CD14-positive monocyte (primary cell): ENCODE measurements around the gene DCTD. TPM values are rescaled to one million over a fixed set of nuclear protein-coding genes. Genes with fewer than 3 reads are reported as not detected.

Experiments used
- DNase-seq, 3 donors: peaks; one replicate each; pipeline ENCODE4 v3.0.0-alpha.2; 2011 to 2022
- H2AFZ ChIP-seq: 2 replicates; pipeline ENCODE4 v1.6.0; 2012; ENCODE audit warnings: mild to moderate bottlenecking, low read depth, low read length, inconsistent platforms; ENCODE audit not compliant: insufficient read depth, poor library complexity, severe bottlenecking
- H3K27ac ChIP-seq, 2 donors: 1 replicate in 1 of 2; 2 replicates in 1 of 2; pipeline ENCODE4 v1.5.1; 2012 to 2013; ENCODE audit warnings: low read length in 2 of 2, control low read depth in 1 of 2, inconsistent platforms in 1 of 2, low read depth in 1 of 2, mild to moderate bottlenecking in 1 of 2
- H3K27me3 ChIP-seq, 2 donors: one replicate each; pipeline versions ENCODE4 v1.6.0 to v1.6.1; 2011 to 2013; ENCODE audit warnings: low read length in 2 of 2; ENCODE audit not compliant: control insufficient read depth in 2 of 2, insufficient read depth in 2 of 2
- H3K36me3 ChIP-seq, 2 donors: replicated peaks in 1 of 2; 1 replicate in 1 of 2; 2 replicates in 1 of 2; pipeline versions ENCODE4 v1.5.1 to v1.6.1; 2012 to 2013; ENCODE audit warnings: low read length in 2 of 2, control low read depth in 1 of 2, inconsistent platforms in 1 of 2, mild to moderate bottlenecking in 1 of 2; ENCODE audit not compliant: insufficient read depth in 2 of 2, control insufficient read depth in 1 of 2
- H3K4me1 ChIP-seq, 2 donors: 1 replicate in 1 of 2; 2 replicates in 1 of 2; pipeline versions ENCODE4 v1.5.1 to v1.6.1; 2012 to 2013; ENCODE audit warnings: low read length in 2 of 2, control low read depth in 1 of 2, inconsistent platforms in 1 of 2, mild to moderate bottlenecking in 1 of 2, moderate library complexity in 1 of 2; ENCODE audit not compliant: insufficient read depth in 2 of 2, control insufficient read depth in 1 of 2
- H3K4me2 ChIP-seq: replicated peaks from 2 replicates; pipeline ENCODE3; 2012; ENCODE audit warnings: low read length, moderate library complexity, mild to moderate bottlenecking; ENCODE audit not compliant: poor library complexity, severe bottlenecking; ENCODE audit errors: extremely low read depth
- H3K4me3 ChIP-seq, 3 experiments: fragments of 200-600 bp in 1 of 3; sonication (generic) in 1 of 3; replicated peaks in 1 of 3; 1 replicate in 2 of 3; 2 replicates in 1 of 3; pipeline ENCODE4 v1.5.1; 2011 to 2013; ENCODE audit warnings: low read length in 3 of 3, mild to moderate bottlenecking in 3 of 3, control low read depth in 2 of 3, low read depth in 2 of 3, inconsistent platforms in 1 of 3, moderate library complexity in 1 of 3
- H3K79me2 ChIP-seq: 2 replicates; pipeline ENCODE4 v1.6.0; 2012; ENCODE audit warnings: mild to moderate bottlenecking, control low read depth, inconsistent platforms, low read length, moderate library complexity; ENCODE audit not compliant: insufficient read depth
- H3K9ac ChIP-seq: 2 replicates; pipeline ENCODE4 v1.6.0; 2017; ENCODE audit warnings: low read length, mild to moderate bottlenecking; ENCODE audit not compliant: insufficient read depth, poor library complexity, severe bottlenecking
- H3K9me3 ChIP-seq, 2 donors: replicated peaks in 1 of 2; 1 replicate in 1 of 2; 2 replicates in 1 of 2; pipeline versions ENCODE4 v1.5.1 to v1.6.1; 2012 to 2013; ENCODE audit warnings: low read length in 2 of 2, control low read depth in 1 of 2; ENCODE audit not compliant: control insufficient read depth in 1 of 2, insufficient read depth in 1 of 2
- H4K20me1 ChIP-seq: 2 replicates; pipeline ENCODE4 v1.6.0; 2012; ENCODE audit warnings: mild to moderate bottlenecking, low read length, control low read depth, moderate library complexity; ENCODE audit not compliant: insufficient read depth
- H3K27ac Mint-ChIP-seq, 7 donors: one replicate each; pipeline ENCODE4 v1.8.0; 2020; ENCODE audit warnings: mild to moderate bottlenecking in 7 of 7, mixed read lengths in 7 of 7, moderate library complexity in 6 of 7, inconsistent platforms in 2 of 7
- H3K27me3 Mint-ChIP-seq, 3 donors: one replicate each; pipeline ENCODE4 v1.8.0; 2021 to 2022; ENCODE audit warnings: low read depth in 3 of 3, mild to moderate bottlenecking in 3 of 3, mixed read lengths in 3 of 3, moderate library complexity in 3 of 3, inconsistent platforms in 1 of 3
- H3K36me3 Mint-ChIP-seq, 2 donors: one replicate each; pipeline ENCODE4 v1.8.0; 2020; ENCODE audit warnings: mixed read lengths in 2 of 2, inconsistent platforms in 1 of 2, mild to moderate bottlenecking in 1 of 2
- H3K4me1 Mint-ChIP-seq: one replicate; pipeline ENCODE4 v1.8.0; 2020; ENCODE audit warnings: mild to moderate bottlenecking, mixed read lengths
- H3K4me3 Mint-ChIP-seq, 2 donors: one replicate each; pipeline ENCODE4 v1.8.0; 2020; ENCODE audit warnings: mild to moderate bottlenecking in 2 of 2, mixed read lengths in 2 of 2, moderate library complexity in 1 of 2
- H3K9me3 Mint-ChIP-seq, 7 donors: one replicate each; pipeline ENCODE4 v1.8.0; 2020 to 2022; ENCODE audit warnings: mixed read lengths in 7 of 7, mild to moderate bottlenecking in 6 of 7, moderate library complexity in 6 of 7, inconsistent platforms in 2 of 7
- WGBS: methylation state at CpG from one replicate; pipeline ENCODE4 v1.1.5; 2013; ENCODE audit warnings: missing lambda C conversion rate; ENCODE audit not compliant: insufficient coverage; 5-methylcytosine and 5-hydroxymethylcytosine counted together
- intact Hi-C, 2 donors: fragments of 100-400 bp; cut with micrococcal nuclease; formaldehyde crosslinking; loops; one replicate each; pipeline versions ENCODE4 v1.15.0 to v1.15.1; 2023
- polyA plus RNA-seq, 3 donors: library from polyadenylated mRNA; depleted of rRNA in 1 of 3; unstranded in 2 of 3; stranded (reverse) in 1 of 3; fragments of 300-500 nt in 2 of 3; fragments of >200 nt in 1 of 3; fragmentation: Illumina TruSeq in 2 of 3; gene quantifications; 1 replicate in 2 of 3; 2 replicates in 1 of 3; pipeline ENCODE4 v1.2.3, GENCODE V29; 2012 to 2021
- TF ChIP-seq, protein P1 (sequence below): fragments of 200-600 bp; IDR thresholded peaks from one replicate; pipeline ENCODE4 v1.8.0; 2022; ENCODE audit warnings: antibody characterized with exemption, mild to moderate bottlenecking

DCTD gene
- polyA plus RNA-seq, 3 donors: 45.8 to 49.9 (median 47.8) TPM

DNA sequence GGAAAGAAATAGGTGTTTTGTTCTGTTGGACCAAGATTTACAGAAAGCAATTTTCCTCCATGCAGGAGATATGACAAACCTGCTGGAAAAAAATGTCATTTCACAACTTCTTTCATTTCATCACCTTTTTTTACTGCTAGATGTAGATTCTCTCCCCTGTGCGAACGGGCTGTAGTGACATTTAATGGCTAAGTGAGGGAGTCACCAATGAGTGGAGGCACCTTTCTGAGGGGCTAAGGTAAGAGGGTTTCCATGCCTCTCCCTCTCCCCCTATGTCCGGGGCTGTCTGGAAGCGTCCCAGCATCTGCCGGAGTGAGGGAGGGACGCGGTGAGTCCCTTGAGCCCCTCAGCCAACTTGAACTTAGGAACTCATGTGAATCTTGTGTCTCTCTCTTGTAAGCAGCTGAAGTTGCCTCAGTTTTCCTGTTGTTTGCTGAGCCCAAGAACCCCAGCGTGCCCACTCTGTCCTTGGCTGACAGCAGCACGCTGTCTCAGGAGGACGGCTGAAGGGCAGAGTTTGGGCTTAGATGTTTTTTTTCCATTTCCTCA lies 42.3 kb downstream of the DCTD start:
- 100% methylated on average over 4 of the region's 10 CpGs for WGBS
- Mint-ChIP-seq H3K4me1 (peaks cover 12% of the 10 kb centered on the region), H3K4me3 (peak overlapping the region in 1 of 2 donors; percentile 3)

DNA sequence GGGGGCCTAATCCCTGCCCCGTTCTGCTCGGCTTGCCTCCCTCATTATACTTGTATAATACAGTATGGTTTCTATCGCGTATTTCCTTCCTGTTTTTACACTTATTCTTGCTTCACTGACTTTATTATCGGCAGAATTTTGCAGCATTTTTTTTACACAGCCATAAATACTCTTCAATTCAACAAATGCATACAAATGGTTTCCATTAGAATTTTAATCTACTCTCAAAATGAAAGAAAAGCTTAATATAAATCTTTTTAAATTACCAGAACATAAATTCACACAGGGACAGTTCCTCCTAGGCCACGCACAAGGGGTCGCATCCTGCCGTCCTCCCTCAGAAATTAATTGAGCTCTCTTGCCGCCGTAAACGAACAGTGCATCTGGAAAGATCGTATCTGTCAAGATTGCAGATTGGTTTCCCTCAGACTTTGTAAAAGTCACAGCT lies 42.9 kb downstream of the DCTD start:
- 16% methylated on average over 8 of the region's 12 CpGs for WGBS
- Histone ChIP-seq H3K79me2 (no peaks in the 10 kb centered on the region), H3K4me2 (no peak overlapping the region), H2AFZ (no peak overlapping the region), H3K4me3 (no peak overlapping the region), H3K4me1 (peaks cover 5 to 12% of the 10 kb centered on the region in 2 donors), H4K20me1 (no peaks in the 10 kb centered on the region), H3K9ac (no peak overlapping the region), H3K27me3 (no peaks in the 10 kb centered on the region), H3K36me3 (no peaks in the 10 kb centered on the region), H3K9me3 (no peaks in the 10 kb centered on the region), H3K27ac (no peak overlapping the region)
- peaks cover 0 to 5% (median 0%) of the 10 kb centered on the region in 7 donors for H3K9me3 Mint-ChIP-seq
- H3K27me3 Mint-ChIP-seq: peaks cover 6 to 12% (median 9%) of the 10 kb centered on the region in 3 donors
- H3K27ac Mint-ChIP-seq: no peak overlapping the region
- intact Hi-C loops: no loop called here
- H3K4me3 Mint-ChIP-seq: peak overlapping the region in 1 of 2 donors; percentile 47
- peaks cover 12% of the 10 kb centered on the region for H3K4me1 Mint-ChIP-seq
- H3K36me3 Mint-ChIP-seq: peaks cover 7 to 10% of the 10 kb centered on the region in 2 donors
- TF ChIP-seq, protein P1, sequence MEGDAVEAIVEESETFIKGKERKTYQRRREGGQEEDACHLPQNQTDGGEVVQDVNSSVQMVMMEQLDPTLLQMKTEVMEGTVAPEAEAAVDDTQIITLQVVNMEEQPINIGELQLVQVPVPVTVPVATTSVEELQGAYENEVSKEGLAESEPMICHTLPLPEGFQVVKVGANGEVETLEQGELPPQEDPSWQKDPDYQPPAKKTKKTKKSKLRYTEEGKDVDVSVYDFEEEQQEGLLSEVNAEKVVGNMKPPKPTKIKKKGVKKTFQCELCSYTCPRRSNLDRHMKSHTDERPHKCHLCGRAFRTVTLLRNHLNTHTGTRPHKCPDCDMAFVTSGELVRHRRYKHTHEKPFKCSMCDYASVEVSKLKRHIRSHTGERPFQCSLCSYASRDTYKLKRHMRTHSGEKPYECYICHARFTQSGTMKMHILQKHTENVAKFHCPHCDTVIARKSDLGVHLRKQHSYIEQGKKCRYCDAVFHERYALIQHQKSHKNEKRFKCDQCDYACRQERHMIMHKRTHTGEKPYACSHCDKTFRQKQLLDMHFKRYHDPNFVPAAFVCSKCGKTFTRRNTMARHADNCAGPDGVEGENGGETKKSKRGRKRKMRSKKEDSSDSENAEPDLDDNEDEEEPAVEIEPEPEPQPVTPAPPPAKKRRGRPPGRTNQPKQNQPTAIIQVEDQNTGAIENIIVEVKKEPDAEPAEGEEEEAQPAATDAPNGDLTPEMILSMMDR: no peak
- DNase-seq: peak in 1 of 3 donors; percentile 12

More for the DNA sequence above, 42.3 kb downstream of the DCTD start:
- Mint-ChIP-seq H3K36me3 (peaks cover 7 to 10% of the 10 kb centered on the region in 2 donors), H3K9me3 (peaks cover 0 to 5% (median 0%) of the 10 kb centered on the region in 7 donors), H3K27me3 (peaks cover 5 to 12% (median 6%) of the 10 kb centered on the region in 3 donors), H3K27ac (no peak overlapping the region)
- H2AFZ ChIP-seq: no peak overlapping the region
- TF ChIP-seq, protein P1: no peak
- DNase-seq: no peak
- H3K79me2 ChIP-seq: no peaks in the 10 kb centered on the region
- no peak overlapping the region for H3K4me3 ChIP-seq
- H3K9me3 ChIP-seq: no peaks in the 10 kb centered on the region
- H3K27ac ChIP-seq: no peak overlapping the region
- no peaks in the 10 kb centered on the region for H3K27me3 ChIP-seq
- no peak overlapping the region for H3K9ac ChIP-seq
- no peaks in the 10 kb centered on the region for H3K36me3 ChIP-seq
- intact Hi-C loops: no loop called here
- no peaks in the 10 kb centered on the region for H4K20me1 ChIP-seq
- peaks cover 5 to 12% of the 10 kb centered on the region in 2 donors for H3K4me1 ChIP-seq
- no peak overlapping the region for H3K4me2 ChIP-seq
